ENCODE results near the gene EME2.
A peak's percentile ranks its signal among the peaks of the same experiment; 100 is the strongest.

The EME2 gene, protein sequence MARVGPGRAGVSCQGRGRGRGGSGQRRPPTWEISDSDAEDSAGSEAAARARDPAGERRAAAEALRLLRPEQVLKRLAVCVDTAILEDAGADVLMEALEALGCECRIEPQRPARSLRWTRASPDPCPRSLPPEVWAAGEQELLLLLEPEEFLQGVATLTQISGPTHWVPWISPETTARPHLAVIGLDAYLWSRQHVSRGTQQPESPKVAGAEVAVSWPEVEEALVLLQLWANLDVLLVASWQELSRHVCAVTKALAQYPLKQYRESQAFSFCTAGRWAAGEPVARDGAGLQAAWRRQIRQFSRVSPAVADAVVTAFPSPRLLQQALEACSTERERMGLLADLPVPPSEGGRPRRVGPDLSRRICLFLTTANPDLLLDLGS

DNA sequence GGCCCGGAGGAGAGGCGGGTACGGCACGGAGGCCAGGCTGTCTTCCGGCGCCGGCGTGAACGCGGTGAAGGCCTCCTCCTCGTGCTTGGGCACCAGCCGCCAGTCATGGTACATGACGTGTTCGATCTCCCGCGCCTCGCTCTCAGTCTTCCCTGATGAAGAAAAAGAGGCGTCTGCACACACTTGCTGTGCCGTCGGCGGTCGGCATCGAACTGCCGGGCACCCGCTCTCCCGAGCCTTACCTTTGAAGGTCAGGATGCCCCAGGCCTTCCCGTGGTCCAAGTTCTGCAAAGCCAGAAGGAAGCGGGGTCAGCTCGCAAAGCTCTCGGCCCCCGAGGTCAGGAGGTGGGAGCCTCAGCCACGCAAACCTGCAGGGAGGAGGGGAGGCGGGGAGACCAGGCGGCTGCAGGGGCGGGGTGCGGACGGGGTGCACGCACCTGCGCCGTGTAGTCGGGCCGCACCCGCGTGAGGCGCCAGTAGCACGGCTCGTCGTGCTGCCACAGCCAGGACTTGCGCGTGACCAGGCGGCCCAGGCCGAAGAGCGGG, at the start of gene EME2:
TSS of gene EME2 (plus strand) at position 449 of the 546 bp plus-strand sequence. CDS start 418 bp downstream, outside the sequence.
- TF ChIP-seq, protein P1, sequence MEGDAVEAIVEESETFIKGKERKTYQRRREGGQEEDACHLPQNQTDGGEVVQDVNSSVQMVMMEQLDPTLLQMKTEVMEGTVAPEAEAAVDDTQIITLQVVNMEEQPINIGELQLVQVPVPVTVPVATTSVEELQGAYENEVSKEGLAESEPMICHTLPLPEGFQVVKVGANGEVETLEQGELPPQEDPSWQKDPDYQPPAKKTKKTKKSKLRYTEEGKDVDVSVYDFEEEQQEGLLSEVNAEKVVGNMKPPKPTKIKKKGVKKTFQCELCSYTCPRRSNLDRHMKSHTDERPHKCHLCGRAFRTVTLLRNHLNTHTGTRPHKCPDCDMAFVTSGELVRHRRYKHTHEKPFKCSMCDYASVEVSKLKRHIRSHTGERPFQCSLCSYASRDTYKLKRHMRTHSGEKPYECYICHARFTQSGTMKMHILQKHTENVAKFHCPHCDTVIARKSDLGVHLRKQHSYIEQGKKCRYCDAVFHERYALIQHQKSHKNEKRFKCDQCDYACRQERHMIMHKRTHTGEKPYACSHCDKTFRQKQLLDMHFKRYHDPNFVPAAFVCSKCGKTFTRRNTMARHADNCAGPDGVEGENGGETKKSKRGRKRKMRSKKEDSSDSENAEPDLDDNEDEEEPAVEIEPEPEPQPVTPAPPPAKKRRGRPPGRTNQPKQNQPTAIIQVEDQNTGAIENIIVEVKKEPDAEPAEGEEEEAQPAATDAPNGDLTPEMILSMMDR (conservative IDR thresholded peaks at IDR 0.05; ENCODE audit: low read depth) = no peak
- ChIA-PET POLR2A (ENCODE audit: low non-redundant PET) (no interaction called here), CTCF (interaction anchor here (1.0 to 1.7 kb wide), 3 partner anchors 28 to 157 kb away, joined by 3 to 8 read pairs (median 3); partner anchors contain the start of gene MAPK8IP3)
- H3K27ac ChIP-seq = peak within 1 kb of the TSS; percentile 92
- DNase-seq (ENCODE audit: low spot score) = no peak

DNA sequence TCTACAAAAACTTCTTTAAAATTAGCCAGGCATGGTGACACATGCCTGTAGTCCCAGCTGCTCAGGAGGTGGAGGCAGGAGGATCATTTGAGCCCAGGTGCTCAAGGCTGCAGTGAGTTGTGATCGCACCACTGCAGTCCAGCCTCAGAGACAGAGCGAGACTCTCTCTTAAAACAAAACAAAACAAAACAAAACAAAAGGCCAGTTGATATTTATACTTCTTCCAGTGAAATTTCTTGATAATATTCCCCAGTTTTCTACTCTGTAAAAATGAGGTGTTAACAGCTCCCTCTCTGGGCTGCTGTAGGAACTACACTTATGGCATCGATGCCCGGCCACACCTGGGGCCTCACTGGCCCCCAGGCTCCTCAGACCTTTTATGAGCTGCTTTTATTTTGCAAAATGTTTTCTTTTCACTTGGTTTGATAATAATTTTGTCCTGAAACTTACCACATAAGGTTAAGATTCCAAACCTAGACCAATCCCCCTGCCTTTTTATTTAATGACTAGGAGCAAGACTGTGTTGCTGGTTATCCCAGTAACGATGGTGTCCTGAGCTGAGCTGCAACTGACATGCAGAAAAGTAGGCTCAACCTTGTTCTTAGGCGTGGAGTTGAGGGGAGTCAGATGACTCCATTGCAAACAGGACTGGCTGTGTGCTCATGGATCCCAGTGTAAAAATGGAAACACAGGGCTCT, 49.0 kb upstream of the EME2 start:
- peak overlapping the region; percentile 80 for H3K27ac ChIP-seq
- TF ChIP-seq, protein P1 (conservative IDR thresholded peaks at IDR 0.05; ENCODE audit: low read depth) = peak; percentile 82
- POLR2A ChIA-PET (ENCODE audit: low non-redundant PET) = no interaction called here
- no peak for DNase-seq (ENCODE audit: low spot score)
- CTCF ChIA-PET = interaction anchor here (0.6 to 1.5 kb wide), 11 partner anchors 22 to 299 kb away, joined by 3 to 6 read pairs (median 3); partner anchors contain the start of genes JPT2 and NME3

DNA sequence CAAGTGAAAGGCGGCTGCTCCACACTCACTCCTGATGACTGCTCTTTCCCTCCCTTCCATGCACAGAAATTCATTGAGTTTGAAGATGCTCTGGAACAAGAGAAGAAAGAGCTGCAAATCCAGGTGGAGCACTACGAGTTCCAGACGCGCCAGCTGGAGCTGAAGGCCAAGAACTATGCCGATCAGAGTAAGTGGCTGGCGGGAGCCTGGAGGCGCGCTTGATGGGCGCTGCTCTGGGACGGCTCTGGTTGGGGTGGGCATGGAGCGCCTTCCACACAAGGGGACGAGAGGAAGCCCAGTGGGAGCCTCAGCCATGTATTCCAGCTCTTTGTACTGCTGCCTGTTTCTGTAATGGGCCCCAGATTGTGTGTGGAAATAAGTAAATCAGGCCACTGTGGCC, 48.1 kb upstream of the EME2 start:
- DNase-seq (ENCODE audit: low spot score) = no peak
- 0 out of 2 replicates have a peak overlapping the region, but pooled peaks have one; percentile 3 for H3K27ac ChIP-seq
- ChIA-PET CTCF (interaction anchor here (0.8 to 1.5 kb wide), 3 partner anchors 19 to 33 kb away, joined by 5 to 10 read pairs (median 5); no protein-coding TSS in a partner anchor), POLR2A (ENCODE audit: low non-redundant PET) (no interaction called here)
- TF ChIP-seq, protein P1 (conservative IDR thresholded peaks at IDR 0.05; ENCODE audit: low read depth) = no peak

DNA sequence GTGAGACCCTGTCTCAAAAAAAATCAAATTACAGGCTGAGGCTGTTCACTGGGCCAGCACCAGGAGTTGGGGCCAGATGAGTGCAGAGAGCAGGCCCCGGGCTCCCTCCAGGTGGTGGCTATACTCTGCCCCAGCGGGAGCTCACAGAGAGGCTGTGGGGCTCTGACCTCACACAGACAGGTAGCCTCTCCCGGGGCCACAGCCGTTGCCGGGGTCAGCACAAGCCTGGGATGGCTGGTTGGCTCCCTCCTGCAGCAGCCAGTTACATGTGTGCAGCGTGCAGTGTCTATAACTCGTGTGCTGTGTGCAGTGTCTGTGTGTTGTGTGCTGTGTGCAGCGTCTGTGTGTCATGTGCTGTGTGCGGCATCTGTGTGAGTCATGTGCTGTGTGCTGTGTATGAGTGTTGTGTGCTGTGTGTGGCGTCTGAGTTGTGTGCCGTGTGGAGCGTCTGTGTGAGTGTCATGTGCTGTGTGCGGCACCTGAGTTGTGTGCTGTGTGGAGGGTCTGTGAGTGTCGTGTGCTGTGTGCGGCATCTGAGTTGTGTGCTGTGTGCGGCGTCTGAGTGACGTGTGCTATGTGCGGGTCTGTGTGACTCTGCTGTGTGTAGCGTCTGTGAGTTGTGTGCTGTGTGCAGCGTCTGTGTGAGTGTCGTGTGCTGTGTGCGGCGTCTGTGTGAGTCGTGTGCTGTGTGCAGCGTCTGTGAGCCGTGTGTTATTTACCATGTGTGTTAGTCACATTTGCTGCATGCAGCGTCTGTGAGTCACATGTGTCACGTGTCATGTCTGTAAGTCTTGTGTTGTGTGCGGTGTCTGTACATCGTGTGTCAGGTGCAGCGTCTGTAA, 45.7 kb upstream of the EME2 start:
- H3K27ac ChIP-seq = peak overlapping the region; percentile 12; the same call in 1 of the 2 replicates
- POLR2A ChIA-PET (ENCODE audit: low non-redundant PET) = interaction anchor here (0.5 kb wide), 1 partner anchor 47 kb away, joined by 3 read pairs; no protein-coding TSS in a partner anchor
- TF ChIP-seq, protein P1 (conservative IDR thresholded peaks at IDR 0.05; ENCODE audit: low read depth) = no peak
- CTCF ChIA-PET = no interaction called here
- DNase-seq (ENCODE audit: low spot score) = no peak

DNA sequence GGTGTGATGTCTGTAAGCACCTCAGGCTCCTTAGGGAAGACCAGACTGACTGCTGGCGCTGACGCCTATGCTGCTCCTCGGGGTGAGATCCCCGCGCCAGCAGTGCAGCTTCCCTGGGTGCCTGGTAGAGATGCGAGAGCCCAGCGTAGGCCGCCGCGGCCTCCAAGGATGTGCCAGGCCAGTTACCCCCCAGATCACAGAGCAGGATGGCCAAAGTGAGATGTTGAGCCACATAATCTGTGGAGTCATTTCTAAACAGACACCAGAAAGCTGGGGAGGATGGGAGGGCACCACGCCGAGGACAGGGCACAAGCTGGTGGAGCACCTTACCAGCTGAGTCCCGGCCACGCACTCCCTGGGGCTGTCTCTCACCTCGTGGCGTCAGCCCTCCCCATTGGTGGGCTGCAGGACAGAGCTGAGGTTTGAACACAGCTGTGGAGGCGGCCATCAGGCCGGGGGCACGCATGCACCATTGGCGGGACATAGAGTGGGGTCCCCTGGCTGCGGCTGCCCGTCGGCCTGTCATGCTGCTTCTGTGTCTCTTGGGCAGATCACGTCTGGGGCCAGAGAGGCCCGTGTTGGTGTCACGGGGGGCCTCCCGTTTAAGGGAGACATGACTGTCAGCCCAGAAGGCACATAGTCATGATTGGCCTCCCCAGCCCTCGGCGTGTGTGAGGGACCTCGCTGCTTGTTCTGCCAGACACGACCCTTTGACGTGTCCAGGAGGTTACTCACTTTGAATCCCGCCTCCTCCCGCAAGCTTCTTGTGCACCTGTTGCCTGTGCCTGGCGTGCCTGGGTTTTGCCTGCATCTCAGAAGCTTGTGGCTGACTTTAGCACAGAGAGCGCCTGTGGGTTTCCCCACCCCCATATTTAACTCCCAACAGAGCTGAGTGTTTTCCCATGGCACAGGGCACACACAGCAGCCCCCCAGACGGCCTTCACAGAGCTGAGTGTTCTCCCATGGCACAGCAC, 44.7 kb upstream of the EME2 start:
- DNase-seq (ENCODE audit: low spot score) = no peak
- POLR2A ChIA-PET (ENCODE audit: low non-redundant PET) = no interaction called here
- no peak overlapping the region for H3K27ac ChIP-seq
- CTCF ChIA-PET = interaction anchor here (0.6 kb wide), 1 partner anchor 26 kb away, joined by 4 read pairs; no protein-coding TSS in a partner anchor
- TF ChIP-seq, protein P1 (conservative IDR thresholded peaks at IDR 0.05; ENCODE audit: low read depth) = no peak

Data from RWPE1 (cell line).